Spinal cord (tissue), 10 donors: Measurements from ENCODE around the gene EEF1AKMT3. TPM values are rescaled to one million over a fixed set of nuclear protein-coding genes. Genes with fewer than 3 reads are reported as not detected.
A peak's percentile ranks its signal among the peaks of the same experiment; 100 is the strongest.

Source experiments
- DNase-seq, 6 donors: peaks; one replicate each; pipeline versions ENCODE4 v3.0.0 to v3.0.0-alpha.2; 2013 to 2015; ENCODE audit warnings: low spot score in 6 of 6, low read depth in 4 of 6
- H3K27ac ChIP-seq: one replicate; pipeline ENCODE4 v1.5.1; 2013; ENCODE audit warnings: low read depth, low read length, control low read depth
- H3K27me3 ChIP-seq: one replicate; pipeline ENCODE4 v1.6.1; 2013; ENCODE audit warnings: low read length; ENCODE audit not compliant: control insufficient read depth, insufficient read depth
- H3K36me3 ChIP-seq: one replicate; pipeline ENCODE4 v1.6.1; 2013; ENCODE audit warnings: low read length; ENCODE audit not compliant: control insufficient read depth, insufficient read depth
- H3K4me1 ChIP-seq: one replicate; pipeline ENCODE4 v1.6.1; 2013; ENCODE audit warnings: low read length; ENCODE audit not compliant: control insufficient read depth, insufficient read depth
- H3K4me3 ChIP-seq: one replicate; pipeline ENCODE4 v1.5.1; 2013; ENCODE audit warnings: low read depth, low read length, control low read depth
- H3K9me3 ChIP-seq: one replicate; pipeline ENCODE4 v1.6.1; 2013; ENCODE audit warnings: low read length; ENCODE audit not compliant: control insufficient read depth, insufficient read depth
- WGBS: methylation state at CpG from one replicate; pipeline ENCODE4 v1.1.5; 2013; ENCODE audit warnings: missing lambda C conversion rate; ENCODE audit not compliant: insufficient coverage; 5-methylcytosine and 5-hydroxymethylcytosine counted together
- polyA plus RNA-seq, 2 donors: library from polyadenylated mRNA; unstranded; fragments of 120-200 nt; gene quantifications; one replicate each; pipeline ENCODE4 v1.2.1, GENCODE V29; 2013; ENCODE audit not compliant: insufficient read length in 2 of 2
- total RNA-seq, 2 donors: library from RNA; depleted of rRNA in 1 of 2; stranded (reverse); fragments of 120-200 nt in 1 of 2; fragments of >200 nt in 1 of 2; gene quantifications; one replicate each; pipeline versions ENCODE4 v1.2.3 to v1.2.4, GENCODE V29; 2013 to 2014
- donor health status: healthy.

Gene EEF1AKMT3
- total and polyA plus RNA-seq, 4 donors = 4.7 to 6.1 (median 5.7) TPM

GRCh38 chr12:57764662-57765002, 7.8 kb upstream of the EEF1AKMT3 start:
- no peak overlapping the region for H3K4me3 ChIP-seq
- H3K4me1 ChIP-seq = peaks cover 28% of the 10 kb centered on the region
- H3K27ac ChIP-seq = no peak overlapping the region
- H3K9me3 ChIP-seq = no peaks in the 10 kb centered on the region
- peaks cover 17% of the 10 kb centered on the region for H3K36me3 ChIP-seq
- WGBS = 19% methylated on average over 17 of the region's 17 CpGs
- DNase-seq = no peak
- peaks cover 53% of the 10 kb centered on the region for H3K27me3 ChIP-seq

DNA sequence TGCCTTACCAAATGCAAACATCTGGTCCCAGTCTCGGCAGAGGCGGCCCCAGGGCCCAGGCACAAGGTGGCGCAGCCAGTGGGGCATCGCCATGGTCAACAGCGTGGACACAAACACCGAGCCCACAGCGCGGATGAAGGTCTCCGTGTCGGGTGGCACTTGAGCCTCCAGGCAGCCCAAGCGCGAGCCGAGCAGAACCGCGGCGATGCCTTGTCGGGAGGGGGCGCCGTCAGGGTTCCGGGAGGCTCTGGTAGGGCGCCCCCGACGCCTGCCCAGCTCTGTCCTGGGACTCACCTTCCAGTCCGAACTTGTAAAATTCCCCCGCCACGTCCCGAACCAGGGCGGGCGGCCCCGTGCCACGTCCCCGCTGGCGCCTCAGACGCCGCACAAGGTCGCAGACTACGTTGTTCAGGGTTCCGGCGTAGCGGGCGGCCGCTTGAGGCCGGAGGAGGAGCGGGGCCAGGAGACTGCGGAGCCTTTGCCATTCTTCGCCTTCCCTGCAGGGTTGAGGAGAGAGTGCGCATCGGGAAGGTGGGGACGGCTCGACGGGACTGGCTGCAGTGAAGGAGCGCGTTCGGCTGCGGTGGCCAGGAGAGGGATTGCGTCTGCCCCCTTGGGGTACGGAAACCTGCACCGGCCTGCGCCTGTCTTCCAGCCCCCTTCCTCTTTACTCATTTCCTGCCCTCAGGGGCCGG, 7.3 kb upstream of the EEF1AKMT3 start:
- peaks cover 19% of the 10 kb centered on the region for H3K36me3 ChIP-seq
- peaks cover 28% of the 10 kb centered on the region for H3K4me1 ChIP-seq
- no peak for DNase-seq
- no peak overlapping the region for H3K27ac ChIP-seq
- H3K9me3 ChIP-seq = no peaks in the 10 kb centered on the region
- H3K4me3 ChIP-seq = no peak overlapping the region
- WGBS = 4% methylated on average over 60 of the region's 60 CpGs
- H3K27me3 ChIP-seq = peaks cover 53% of the 10 kb centered on the region

DNA sequence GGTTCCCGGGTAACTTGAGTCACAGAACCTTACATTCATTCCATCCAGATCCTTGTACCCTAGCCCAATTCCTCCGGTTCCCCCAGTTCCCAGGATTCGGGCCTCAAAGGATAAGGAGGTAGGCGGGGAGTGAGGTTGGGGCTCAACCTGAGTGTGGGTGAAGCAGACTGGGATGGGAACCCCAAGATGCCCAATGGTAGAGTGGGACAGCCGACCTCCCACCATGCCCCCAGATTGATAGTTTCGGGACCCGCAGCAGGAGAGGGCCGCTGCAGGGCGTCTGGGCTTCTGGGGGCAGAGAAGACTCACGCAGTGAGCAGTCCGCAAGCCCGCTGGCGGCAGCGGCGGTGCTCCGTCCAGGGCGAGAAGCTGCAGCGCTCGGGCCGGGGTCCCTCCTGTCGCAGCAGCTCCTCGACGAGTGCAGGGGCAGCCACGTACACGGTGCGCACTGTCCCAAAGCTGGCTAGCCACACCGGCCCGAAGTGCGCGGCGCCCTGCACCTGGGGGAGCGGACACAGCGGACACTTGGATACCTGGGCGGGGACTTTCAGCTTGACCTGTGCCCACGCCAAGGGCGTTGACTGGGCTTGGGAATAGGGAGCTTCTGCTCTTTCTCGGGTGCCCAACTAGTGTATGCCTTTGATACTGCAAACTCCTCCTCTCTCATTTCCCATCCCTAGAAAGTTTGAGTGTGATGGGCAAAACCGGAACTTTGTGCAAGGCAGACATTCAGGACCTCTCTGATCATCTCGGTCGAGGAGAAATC, 6.5 kb upstream of the EEF1AKMT3 start:
- WGBS = 4% methylated on average over 35 of the region's 40 CpGs
- Histone ChIP-seq H3K36me3 (peaks cover 15% of the 10 kb centered on the region), H3K4me3 (no peak overlapping the region), H3K27me3 (peaks cover 53% of the 10 kb centered on the region), H3K4me1 (peaks cover 28% of the 10 kb centered on the region), H3K27ac (no peak overlapping the region), H3K9me3 (no peaks in the 10 kb centered on the region)
- DNase-seq = no peak

- Histone ChIP-seq H3K27ac (no peak within 1 kb of the TSS), H3K4me3 (no peak within 1 kb of the TSS), H3K36me3 (peaks cover 10% of the 10 kb centered on the region), H3K9me3 (no peaks in the 10 kb centered on the region), H3K4me1 (peaks cover 33% of the 10 kb centered on the region), H3K27me3 (peaks cover 53% of the 10 kb centered on the region)
- WGBS = 1% methylated on average over 33 of the region's 38 CpGs
- no peak for DNase-seq
These were observed 5.7 kb upstream of the EEF1AKMT3 start, which contains the start of gene CYP27B1 for GRCh38 chr12:57766464-57767304. Gene CYP27B1 (minus strand): TSS chr12:57767078. CDS start chr12:57767041, 37 bp downstream.

DNA sequence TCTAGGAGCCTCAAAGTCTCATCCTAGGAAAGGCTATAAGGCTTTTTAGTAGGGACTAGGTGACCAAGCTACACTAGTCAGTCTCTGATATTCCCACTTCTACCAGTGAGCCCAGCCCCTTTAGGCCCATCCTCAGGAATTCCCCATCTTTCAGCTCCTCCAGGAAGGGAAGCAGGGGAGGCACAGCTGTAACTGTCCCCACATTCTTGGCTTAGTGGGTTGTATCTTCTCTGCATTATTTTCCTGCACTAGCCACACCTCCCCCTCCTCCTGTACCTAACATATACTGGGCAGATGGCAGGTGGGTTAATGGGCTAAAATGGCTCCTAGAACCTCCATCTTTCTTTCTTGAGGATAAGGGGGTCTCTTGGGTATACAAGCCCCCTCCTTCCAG, 5.1 kb upstream of the EEF1AKMT3 start:
- Histone ChIP-seq H3K4me3 (no peak overlapping the region), H3K9me3 (no peaks in the 10 kb centered on the region), H3K27me3 (peaks cover 53% of the 10 kb centered on the region), H3K27ac (no peak overlapping the region), H3K4me1 (peaks cover 35% of the 10 kb centered on the region), H3K36me3 (peaks cover 7% of the 10 kb centered on the region)
- no peak for DNase-seq

GRCh38 chr12:57767876-57768275, 4.5 kb upstream of the EEF1AKMT3 start:
- Histone ChIP-seq H3K9me3 (no peaks in the 10 kb centered on the region), H3K27me3 (peaks cover 51% of the 10 kb centered on the region), H3K4me1 (peaks cover 38% of the 10 kb centered on the region), H3K36me3 (peaks cover 7% of the 10 kb centered on the region), H3K27ac (no peak overlapping the region), H3K4me3 (no peak overlapping the region)
- DNase-seq = no peak
- WGBS = 100% methylated on average over 2 of the region's 3 CpGs

GRCh38 chr12:57769594-57769993, 2.8 kb upstream of the EEF1AKMT3 start:
- H3K4me1 ChIP-seq = peaks cover 44% of the 10 kb centered on the region
- WGBS = 97% methylated on average over 8 of the region's 11 CpGs

GRCh38 chr12:57770734-57771133, 1.7 kb upstream of the EEF1AKMT3 start:
- Histone ChIP-seq H3K4me3 (no peak overlapping the region), H3K36me3 (peaks cover 11% of the 10 kb centered on the region), H3K9me3 (no peaks in the 10 kb centered on the region), H3K27ac (no peak overlapping the region), H3K4me1 (peaks cover 32% of the 10 kb centered on the region), H3K27me3 (peaks cover 23% of the 10 kb centered on the region)
- 77% methylated on average over 3 of the region's 4 CpGs for WGBS
- DNase-seq = no peak

More at GRCh38 chr12:57769594-57769993, 2.8 kb upstream of the EEF1AKMT3 start:
- no peak overlapping the region for H3K27ac ChIP-seq
- H3K36me3 ChIP-seq = peaks cover 7% of the 10 kb centered on the region
- no peaks in the 10 kb centered on the region for H3K9me3 ChIP-seq
- H3K4me3 ChIP-seq = no peak overlapping the region
- H3K27me3 ChIP-seq = peaks cover 34% of the 10 kb centered on the region
- DNase-seq = no peak

GRCh38 chr12:57771236-57771872, 1.1 kb upstream of the EEF1AKMT3 start:
- Histone ChIP-seq H3K4me3 (peak overlapping the region; percentile 99), H3K36me3 (peaks cover 12% of the 10 kb centered on the region), H3K27ac (peak overlapping the region; percentile 94), H3K4me1 (peaks cover 26% of the 10 kb centered on the region), H3K27me3 (peaks cover 17% of the 10 kb centered on the region), H3K9me3 (no peaks in the 10 kb centered on the region)
- DNase-seq = peak in 5 of 6 donors; percentile 76 to 97 (median 85)
- WGBS = 0% methylated on average over 13 of the region's 16 CpGs
